HG03521 (cell line): ENCODE measurements around the gene KLHL34.

ENCODE experiments used
- ATAC-seq: cut with Tn5 transposase; IDR thresholded peaks from one replicate; pipeline ENCODE4 v1.9.1; 2021; ENCODE audit warnings: mild to moderate bottlenecking, moderate library complexity; ENCODE audit not compliant: unreplicated experiment

The KLHL34 gene

GRCh38 chrX:21655901-21656586 is 2.1 kb downstream of the KLHL34 start:
- no peak for ATAC-seq

- ATAC-seq = no peak
Measured at GRCh38 chrX:21645886-21646285, 12.2 kb downstream of the KLHL34 start.

- no peak for ATAC-seq
Measured at GRCh38 chrX:21645431-21645830, 12.7 kb downstream of the KLHL34 start.

GRCh38 chrX:21639775-21640174 is 18.4 kb downstream of the KLHL34 start:
- ATAC-seq = no peak

- ATAC-seq = no peak
Measured at GRCh38 chrX:21638311-21638710, 19.8 kb downstream of the KLHL34 start.

GRCh38 chrX:21632027-21632426 is 26.1 kb downstream of the KLHL34 start:
- no peak for ATAC-seq

- no peak for ATAC-seq
Measured at GRCh38 chrX:21623778-21624501, 34.2 kb downstream of the KLHL34 start.

- no peak for ATAC-seq
Measured at GRCh38 chrX:21620234-21620633, 37.9 kb downstream of the KLHL34 start.

GRCh38 chrX:21616386-21616785 is 41.7 kb downstream of the KLHL34 start:
- no peak for ATAC-seq

- no peak for ATAC-seq
Measured at GRCh38 chrX:21612154-21612553, 46.0 kb downstream of the KLHL34 start.

- ATAC-seq = no peak
Measured at GRCh38 chrX:21610168-21610567, 48.0 kb downstream of the KLHL34 start.

GRCh38 chrX:21606002-21606401 is 52.1 kb downstream of the KLHL34 start:
- no peak for ATAC-seq
